ENCODE measurements around the gene SGTA. TPM values are rescaled to one million over a fixed set of nuclear protein-coding genes. Genes with fewer than 3 reads are reported as not detected.

Gene SGTA
- total and polyA plus RNA-seq, 9 of the 15 experiments (the other 6 are each of a cell fraction or from before 2014, with no cell fraction given): 1.4 to 110 (median 49.9) TPM

- peak; percentile 49; the same call in 1 of the 2 replicates for TF ChIP-seq RREB1 (CRISPR knock-in tag; IDR thresholded peaks at IDR 0.05)
- no peak for TF ChIP-seq U2AF2 (optimal IDR thresholded peaks at IDR 0.05; ENCODE audit: low read depth, low read length)
- TF ChIP-seq CLOCK (CRISPR knock-in tag; IDR thresholded peaks at IDR 0.05; ENCODE audit: borderline replicate concordance): no peak
- TF ChIP-seq BMI1 (IDR thresholded peaks at IDR 0.05; ENCODE audit: low read length): peak; percentile 51; the same call in 1 of the 2 replicates
- TF ChIP-seq ZNF407 (IDR thresholded peaks at IDR 0.05; ENCODE audit: low read depth): no peak
- 0 out of 2 replicates have a peak, but pooled peaks have one; percentile 46 for TF ChIP-seq HIVEP1 (CRISPR knock-in tag; IDR thresholded peaks at IDR 0.05)
- no peak for TF ChIP-seq MAFF (IDR thresholded peaks at IDR 0.05; ENCODE audit: low read length)
- TF ChIP-seq FIP1L1 (IDR thresholded peaks at IDR 0.05; ENCODE audit: low read depth, low read length, poor library complexity, severe bottlenecking): peak; percentile 90
- TF ChIP-seq ZNF140 (CRISPR knock-in tag; IDR thresholded peaks at IDR 0.05): no peak
Observed at GRCh38 chr19:2785244-2785997, 2.3 kb upstream of the SGTA start, which contains the start of gene THOP1 (continued).

Data from K562 (cell line).